SK-N-MC (cell line): ENCODE results near the gene DCLRE1B.
A peak's percentile ranks its signal among the peaks of the same experiment; 100 is the strongest.

Experiments used
- DNase-seq: peaks from one replicate; pipeline ENCODE4 v3.0.0-alpha.2; 2011; ENCODE audit warnings: low read depth, low spot score
- H3K27ac ChIP-seq: fragments of 200-600 bp; sonication (generic); 2 replicates; pipeline ENCODE4 v1.5.1; 2016; ENCODE audit warnings: mixed run types
- H3K36me3 ChIP-seq: fragments of 200-600 bp; sonication (generic); 2 replicates; pipeline ENCODE4 v1.6.1; 2017; ENCODE audit warnings: antibody characterized with exemption, low read length, mixed read lengths; ENCODE audit not compliant: insufficient read depth
- H3K4me3 ChIP-seq: fragments of 200-600 bp; sonication (generic); 2 replicates; pipeline ENCODE4 v1.5.1; 2016
- H3K9ac ChIP-seq: fragments of 200-600 bp; sonication (generic); 2 replicates; pipeline ENCODE4 v1.8.0; 2017; ENCODE audit warnings: mixed run types, mixed read lengths; ENCODE audit not compliant: insufficient read length
- H3K9me3 ChIP-seq: fragments of 200-600 bp; sonication (generic); 2 replicates; pipeline ENCODE4 v1.6.1; 2017; ENCODE audit warnings: low read depth, mild to moderate bottlenecking, antibody characterized with exemption, low read length, moderate library complexity, mixed read lengths
- EZH2 ChIP-seq: fragments of 200-600 bp; sonication (generic); IDR thresholded peaks from one replicate; pipeline ENCODE4 v1.6.1; 2017; ENCODE audit warnings: antibody characterized with exemption
- FOXP2 ChIP-seq: optimal IDR thresholded peaks from 2 replicates; pipeline ENCODE3; 2011; ENCODE audit warnings: mild to moderate bottlenecking, moderate library complexity; ENCODE audit not compliant: insufficient read depth; ENCODE audit errors: extremely low read length, control extremely low read depth
- POLR2AphosphoS5 ChIP-seq: IDR thresholded peaks from 2 replicates; pipeline ENCODE4 v1.6.1; 2012; ENCODE audit warnings: mild to moderate bottlenecking, low read depth, low read length, borderline replicate concordance

Gene DCLRE1B

GRCh38 chr1:113895098-113895497 lies 10.0 kb upstream of the DCLRE1B start:
- H3K27ac ChIP-seq, result peak overlapping the region; percentile 17; the same call in 1 of the 2 replicates
- H3K36me3 ChIP-seq, result peaks cover 59% of the 10 kb centered on the region
- H3K9ac ChIP-seq, result no peak overlapping the region
- no peak for DNase-seq
- TF ChIP-seq FOXP2, result no peak
- TF ChIP-seq EZH2, result no peak
- H3K4me3 ChIP-seq, result no peak overlapping the region
- no peaks in the 10 kb centered on the region for H3K9me3 ChIP-seq

- TF ChIP-seq EZH2, result no peak
- TF ChIP-seq POLR2AphosphoS5, result no peak
- TF ChIP-seq FOXP2, result no peak
- Histone ChIP-seq H3K4me3 (no peak overlapping the region), H3K27ac (no peak overlapping the region), H3K9me3 (no peaks in the 10 kb centered on the region), H3K9ac (no peak overlapping the region), H3K36me3 (peaks cover 64% of the 10 kb centered on the region)
- no peak for DNase-seq
These were observed 9.2 kb upstream of the DCLRE1B start for GRCh38 chr1:113895961-113896360.

- TF ChIP-seq EZH2, result no peak
- no peak for TF ChIP-seq FOXP2
- no peak for TF ChIP-seq POLR2AphosphoS5
- H3K27ac ChIP-seq, result no peak overlapping the region
- H3K9ac ChIP-seq, result no peak overlapping the region
- no peak for DNase-seq
- H3K4me3 ChIP-seq, result no peak overlapping the region
- no peaks in the 10 kb centered on the region for H3K9me3 ChIP-seq
- peaks cover 86% of the 10 kb centered on the region for H3K36me3 ChIP-seq
These were observed 6.8 kb upstream of the DCLRE1B start for GRCh38 chr1:113898241-113898814.

DNA sequence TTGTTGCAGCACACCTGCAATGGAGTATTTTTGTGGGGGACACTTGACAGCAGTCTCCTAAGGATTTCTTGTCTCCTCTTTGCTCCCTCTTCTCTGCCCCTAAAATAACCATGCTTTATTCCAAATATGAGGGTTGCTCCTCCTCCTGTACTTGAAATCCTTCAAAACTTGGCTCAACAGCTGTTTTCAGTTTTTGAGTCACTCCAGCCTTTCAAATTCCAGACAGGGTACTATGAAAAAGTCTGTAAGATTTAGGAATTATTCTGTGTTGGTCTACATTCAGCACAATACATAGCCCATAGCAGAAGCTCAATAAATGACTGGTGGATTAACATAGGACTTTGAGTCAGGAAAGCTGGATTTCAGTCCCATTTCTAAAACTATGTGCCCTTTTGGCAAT lies 6.0 kb upstream of the DCLRE1B start:
- Histone ChIP-seq H3K36me3 (peaks cover 91% of the 10 kb centered on the region), H3K4me3 (no peak overlapping the region), H3K9ac (peak overlapping the region; percentile 45), H3K27ac (no peak overlapping the region), H3K9me3 (no peaks in the 10 kb centered on the region)
- no peak for DNase-seq
- TF ChIP-seq FOXP2, result no peak
- no peak for TF ChIP-seq POLR2AphosphoS5
- no peak for TF ChIP-seq EZH2

DNA sequence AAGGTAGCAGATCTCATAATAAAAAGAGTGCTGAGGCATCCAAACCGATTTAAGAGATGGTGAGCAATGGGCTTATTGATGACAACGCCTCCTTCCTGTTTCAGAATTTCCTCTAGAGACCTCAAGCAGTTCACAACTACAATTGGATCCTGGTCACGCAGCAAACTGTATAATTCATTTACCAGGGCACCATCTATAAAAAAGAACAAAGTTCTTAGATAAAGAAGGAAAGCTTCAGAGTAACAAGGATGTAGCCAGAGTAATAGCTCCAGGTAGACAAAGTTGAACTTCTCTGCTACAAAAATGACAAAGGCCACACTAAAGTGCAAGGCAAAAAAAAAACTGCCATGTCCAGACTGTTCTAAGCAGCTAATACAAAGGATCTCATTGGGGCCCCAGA lies 3.9 kb upstream of the DCLRE1B start:
- Histone ChIP-seq H3K36me3 (peaks cover 71% of the 10 kb centered on the region), H3K9ac (no peak overlapping the region), H3K27ac (no peak overlapping the region), H3K9me3 (no peaks in the 10 kb centered on the region), H3K4me3 (no peak overlapping the region)
- no peak for DNase-seq
- TF ChIP-seq EZH2 (no peak), POLR2AphosphoS5 (no peak), FOXP2 (no peak)

DNA sequence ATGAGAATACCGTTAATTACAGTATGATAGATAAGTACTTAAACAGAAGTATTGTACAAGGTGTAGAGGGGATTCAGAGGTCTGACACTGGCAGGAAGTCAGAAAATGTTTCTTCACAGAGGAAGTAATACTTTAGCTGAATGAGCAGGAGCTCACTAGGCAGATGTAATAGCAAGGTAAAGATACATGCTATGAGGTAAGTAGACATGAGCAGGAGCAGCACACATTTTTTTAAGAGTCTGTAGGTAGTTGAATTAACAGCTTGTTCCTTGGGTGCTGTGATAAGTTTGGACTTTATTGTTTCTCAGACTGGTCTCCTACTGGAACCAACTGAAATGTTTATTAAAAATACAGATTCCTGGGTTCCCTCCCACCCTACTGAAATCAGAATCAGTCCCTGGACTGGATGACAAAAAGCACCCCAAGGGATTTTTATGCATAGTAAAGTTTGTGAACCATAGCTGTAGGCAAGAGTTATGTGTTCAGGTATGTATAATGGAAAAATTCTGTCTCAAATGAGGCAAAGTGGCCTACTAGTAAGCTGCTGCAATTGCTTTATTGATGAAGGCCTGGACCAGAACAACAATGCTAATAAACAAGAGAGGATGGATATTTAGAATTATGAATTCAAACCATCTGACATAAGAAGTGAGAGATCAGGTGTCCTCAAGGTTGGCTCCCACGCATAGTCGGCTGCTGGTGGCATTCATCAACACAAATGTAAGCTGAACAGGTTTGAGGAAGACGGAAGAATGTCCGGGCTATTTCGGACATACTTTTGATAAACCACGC lies 1.4 kb upstream of the DCLRE1B start:
- H3K36me3 ChIP-seq, result peaks cover 68% of the 10 kb centered on the region
- no peaks in the 10 kb centered on the region for H3K9me3 ChIP-seq
- no peak for TF ChIP-seq FOXP2
- no peak for TF ChIP-seq EZH2
- TF ChIP-seq POLR2AphosphoS5, result no peak
- no peak for DNase-seq
- H3K27ac ChIP-seq, result peak overlapping the region; percentile 86
- peak overlapping the region; percentile 74 for H3K9ac ChIP-seq
- H3K4me3 ChIP-seq, result peak overlapping the region; percentile 82

GRCh38 chr1:113904293-113904673 lies 843 bp upstream of the DCLRE1B start:
- Histone ChIP-seq H3K36me3 (peaks cover 66% of the 10 kb centered on the region), H3K9ac (peak overlapping the region; percentile 74), H3K9me3 (no peaks in the 10 kb centered on the region), H3K4me3 (peak overlapping the region; percentile 82), H3K27ac (peak overlapping the region; percentile 86)
- TF ChIP-seq EZH2 (no peak), FOXP2 (no peak), POLR2AphosphoS5 (no peak)
- DNase-seq, result no peak

DNA sequence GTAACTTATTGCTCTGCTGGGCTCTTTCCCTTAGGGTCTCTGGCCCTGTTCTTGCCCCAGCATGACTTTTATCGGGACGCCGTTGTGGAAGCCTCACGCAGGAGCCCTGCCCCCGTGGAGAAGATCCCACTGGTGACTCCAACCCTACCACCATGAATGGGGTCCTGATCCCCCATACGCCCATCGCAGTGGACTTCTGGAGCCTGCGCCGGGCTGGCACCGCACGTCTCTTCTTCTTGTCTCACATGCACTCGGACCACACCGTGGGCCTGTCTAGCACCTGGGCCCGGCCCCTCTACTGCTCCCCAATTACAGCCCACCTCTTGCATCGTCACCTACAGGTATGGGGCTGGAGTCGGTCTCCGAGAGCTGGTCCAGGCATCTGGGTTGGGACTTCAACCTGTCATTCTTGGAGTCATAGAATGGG lies 322 bp downstream of the DCLRE1B start:
- Histone ChIP-seq H3K27ac (peak overlapping the region; percentile 86), H3K4me3 (peak overlapping the region; percentile 82), H3K36me3 (peaks cover 66% of the 10 kb centered on the region), H3K9ac (peak overlapping the region; percentile 92), H3K9me3 (no peaks in the 10 kb centered on the region)
- DNase-seq, result no peak
- TF ChIP-seq POLR2AphosphoS5 (no peak), FOXP2 (no peak), EZH2 (no peak)
